HepG2 (cell line): Measurements from ENCODE around the gene MRPL34. TPM values are rescaled to one million over a fixed set of nuclear protein-coding genes. Genes with fewer than 3 reads are reported as not detected.

Experiments used
- ATF1 ChIP-seq: IDR thresholded peaks from 2 replicates; pipeline ENCODE4 v1.6.1; 2016; ENCODE audit warnings: mild to moderate bottlenecking, control low read depth
- CREB1 ChIP-seq, 2 experiments: fragments of 450-650 bp in 1 of 2; IDR thresholded peaks; 2 replicates each; pipeline ENCODE4 v1.6.1; 2016 to 2017; ENCODE audit warnings: control low read depth in 1 of 2, mild to moderate bottlenecking in 1 of 2, missing compliant biosample characterization in 1 of 2, missing genetic modification characterization in 1 of 2
- DNMT1 ChIP-seq: sonication (generic); formaldehyde crosslinking; IDR thresholded peaks from 2 replicates; pipeline ENCODE4 v1.5.1; 2020; ENCODE audit warnings: mild to moderate bottlenecking, missing genetic modification reagents
- FOSL1 ChIP-seq: sonication (generic); formaldehyde crosslinking; IDR thresholded peaks from 2 replicates; pipeline ENCODE4 v1.9.0; 2021; ENCODE audit warnings: missing genetic modification reagents, borderline replicate concordance
- FOXA3 ChIP-seq: IDR thresholded peaks from 2 replicates; pipeline ENCODE4 v1.6.1; 2016; ENCODE audit warnings: missing genetic modification reagents, missing compliant biosample characterization
- JUN ChIP-seq: sonication (generic); formaldehyde crosslinking; IDR thresholded peaks from 2 replicates; pipeline ENCODE4 v1.4.0; 2020; ENCODE audit warnings: mild to moderate bottlenecking, missing genetic modification reagents
- MIXL1 ChIP-seq: IDR thresholded peaks from 2 replicates; pipeline ENCODE4 v1.6.1; 2016
- MYPOP ChIP-seq: sonication (generic); formaldehyde crosslinking; IDR thresholded peaks from 2 replicates; pipeline ENCODE4 v1.8.1; 2023; ENCODE audit warnings: mild to moderate bottlenecking, moderate library complexity, missing genetic modification reagents
- PAWR ChIP-seq: sonication (generic); formaldehyde crosslinking; IDR thresholded peaks from 2 replicates; pipeline ENCODE4 v1.4.0; 2020; ENCODE audit warnings: missing genetic modification reagents, mild to moderate bottlenecking, borderline replicate concordance
- POLR2AphosphoS2 ChIP-seq: IDR thresholded peaks from 2 replicates; pipeline ENCODE4 v1.6.1; 2011; ENCODE audit warnings: low read depth, low read length, improper control_type of control experiment
- POLR2AphosphoS5 ChIP-seq: IDR thresholded peaks from 2 replicates; pipeline ENCODE4 v1.6.1; 2012; ENCODE audit warnings: low read depth, low read length
- PRDM10 ChIP-seq: sonication (generic); formaldehyde crosslinking; IDR thresholded peaks from 2 replicates; pipeline ENCODE4 v1.4.0; 2020; ENCODE audit warnings: low read depth, missing genetic modification reagents
- RBM39 ChIP-seq: fragments of 200-400 bp; formaldehyde crosslinking; IDR thresholded peaks from one replicate; pipeline ENCODE4 v1.6.1; 2018; ENCODE audit warnings: antibody characterized with exemption, mild to moderate bottlenecking, low read depth, low read length; ENCODE audit not compliant: poor library complexity, severe bottlenecking
- RFX3 ChIP-seq: IDR thresholded peaks from 2 replicates; pipeline ENCODE4 v1.6.1; 2016; ENCODE audit warnings: missing biosample characterization, missing genetic modification reagents
- SIN3B ChIP-seq: fragments of 150-350 bp; IDR thresholded peaks from 2 replicates; pipeline ENCODE4 v1.6.1; 2014; ENCODE audit warnings: low read length
- ZFP1 ChIP-seq: IDR thresholded peaks from 2 replicates; pipeline ENCODE4 v1.6.1; 2016
- ZFP36L2 ChIP-seq: sonication (generic); formaldehyde crosslinking; IDR thresholded peaks from 2 replicates; pipeline ENCODE4 v1.4.0; 2020; ENCODE audit warnings: missing genetic modification reagents
- ZNF143 ChIP-seq: sonication (generic); formaldehyde crosslinking; IDR thresholded peaks from 2 replicates; pipeline ENCODE4 v1.4.0; 2020; ENCODE audit warnings: missing genetic modification reagents
- ZNF274 ChIP-seq: sonication (generic); formaldehyde crosslinking; IDR thresholded peaks from 2 replicates; pipeline ENCODE4 v1.5.1; 2020; ENCODE audit warnings: mild to moderate bottlenecking, missing genetic modification reagents
- ZNF629 ChIP-seq: sonication (generic); formaldehyde crosslinking; conservative IDR thresholded peaks from 2 replicates; pipeline ENCODE4 v1.5.0; 2020; ENCODE audit warnings: missing genetic modification reagents
- ZNF644 ChIP-seq: IDR thresholded peaks from 2 replicates; pipeline ENCODE4 v1.6.1; 2016; ENCODE audit warnings: low read depth
- ZNF740 ChIP-seq: sonication (generic); formaldehyde crosslinking; IDR thresholded peaks from 2 replicates; pipeline ENCODE4 v1.4.0; 2020; ENCODE audit warnings: missing genetic modification reagents
- polyA plus RNA-seq, 8 experiments: library from polyadenylated mRNA; depleted of rRNA in 3 of 8; stranded (reverse) in 7 of 8; unstranded in 1 of 8; fragments of >200 nt; fragmentation: Illumina TruSeq in 4 of 8; extraction: Trizol in 4 of 8; gene quantifications; 2 replicates each; pipeline versions ENCODE4 v1.2.1 to v1.2.3, GENCODE V29; 2011 to 2016; ENCODE audit warnings: low read depth in 4 of 8, missing spikeins in 1 of 8, mixed read lengths in 1 of 8; ENCODE audit not compliant: insufficient read depth in 1 of 8
- total RNA-seq, 5 experiments: library from RNA; depleted of rRNA; stranded (reverse); fragments of >200 nt; fragmentation: Illumina TruSeq; extraction: Trizol; gene quantifications; 2 replicates each; pipeline ENCODE4 v1.2.3, GENCODE V29; 2016; ENCODE audit warnings: low read depth in 1 of 5
- TF ChIP-seq, protein P1 (sequence below): sonication (generic); formaldehyde crosslinking; IDR thresholded peaks from 2 replicates; pipeline ENCODE4 v1.4.0; 2020; ENCODE audit warnings: low read depth, mild to moderate bottlenecking, missing genetic modification reagents
- TF ChIP-seq, protein P2 (sequence below): sonication (generic); formaldehyde crosslinking; IDR thresholded peaks from 2 replicates; pipeline ENCODE4 v1.8.1; 2023; ENCODE audit warnings: missing genetic modification reagents, inconsistent platforms, borderline replicate concordance

MRPL34 gene
- total and polyA plus RNA-seq, 2 of the 13 experiments (the other 11 are each of a cell fraction or from before 2014, with no cell fraction given): 74.0 to 77.3 TPM

GRCh38 chr19:17266975-17267788 is 38.5 kb upstream of the MRPL34 start, which contains the start of gene BABAM1 (continued):
- TF ChIP-seq CREB1 (IDR thresholded peaks at IDR 0.05) (peak; percentile 77), CREB1 (CRISPR knock-in tag; IDR thresholded peaks at IDR 0.05) (peak; percentile 95), MYPOP (no peak), MIXL1 (no peak), PAWR (CRISPR knock-in tag) (no peak), ATF1 (CRISPR knock-in tag) (peak; percentile 89), RFX3 (no peak), DNMT1 (CRISPR knock-in tag) (no peak), ZFP36L2 (CRISPR knock-in tag) (no peak), POLR2AphosphoS5 (peak; percentile 84), ZFP1 (CRISPR knock-in tag) (no peak), FOXA3 (CRISPR knock-in tag) (peak; percentile 26; the same call in 1 of the 2 replicates), JUN (no peak), ZNF274 (no peak), FOSL1 (no peak), SIN3B (peak; percentile 94), ZNF143 (CRISPR knock-in tag) (peak; percentile 96), POLR2AphosphoS2 (no peak), ZNF740 (CRISPR knock-in tag) (no peak), ZNF629 (CRISPR knock-in tag) (no peak), PRDM10 (CRISPR knock-in tag) (peak; percentile 65; the same call in 1 of the 2 replicates), ZNF644 (CRISPR knock-in tag) (no peak), RBM39 (no peak)
- TF ChIP-seq, protein P1, sequence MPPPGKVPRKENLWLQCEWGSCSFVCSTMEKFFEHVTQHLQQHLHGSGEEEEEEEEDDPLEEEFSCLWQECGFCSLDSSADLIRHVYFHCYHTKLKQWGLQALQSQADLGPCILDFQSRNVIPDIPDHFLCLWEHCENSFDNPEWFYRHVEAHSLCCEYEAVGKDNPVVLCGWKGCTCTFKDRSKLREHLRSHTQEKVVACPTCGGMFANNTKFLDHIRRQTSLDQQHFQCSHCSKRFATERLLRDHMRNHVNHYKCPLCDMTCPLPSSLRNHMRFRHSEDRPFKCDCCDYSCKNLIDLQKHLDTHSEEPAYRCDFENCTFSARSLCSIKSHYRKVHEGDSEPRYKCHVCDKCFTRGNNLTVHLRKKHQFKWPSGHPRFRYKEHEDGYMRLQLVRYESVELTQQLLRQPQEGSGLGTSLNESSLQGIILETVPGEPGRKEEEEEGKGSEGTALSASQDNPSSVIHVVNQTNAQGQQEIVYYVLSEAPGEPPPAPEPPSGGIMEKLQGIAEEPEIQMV (CRISPR knock-in tag): 0 out of 2 replicates have a peak, but pooled peaks have one; percentile 18
- TF ChIP-seq, protein P2, sequence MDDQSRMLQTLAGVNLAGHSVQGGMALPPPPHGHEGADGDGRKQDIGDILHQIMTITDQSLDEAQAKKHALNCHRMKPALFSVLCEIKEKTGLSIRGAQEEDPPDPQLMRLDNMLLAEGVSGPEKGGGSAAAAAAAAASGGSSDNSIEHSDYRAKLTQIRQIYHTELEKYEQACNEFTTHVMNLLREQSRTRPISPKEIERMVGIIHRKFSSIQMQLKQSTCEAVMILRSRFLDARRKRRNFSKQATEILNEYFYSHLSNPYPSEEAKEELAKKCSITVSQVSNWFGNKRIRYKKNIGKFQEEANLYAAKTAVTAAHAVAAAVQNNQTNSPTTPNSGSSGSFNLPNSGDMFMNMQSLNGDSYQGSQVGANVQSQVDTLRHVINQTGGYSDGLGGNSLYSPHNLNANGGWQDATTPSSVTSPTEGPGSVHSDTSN (CRISPR knock-in tag): no peak
